Mammary epithelial cell (primary cell): Measurements from ENCODE around the gene FILIP1.

Experiments used
- EZH2 ChIP-seq: IDR thresholded peaks from 2 replicates; pipeline ENCODE4 v1.6.1; 2012; ENCODE audit warnings: low read length, inconsistent platforms, borderline replicate concordance
- TF ChIP-seq, protein P1 (sequence below), 2 donors: IDR thresholded peaks in 1 of 2; conservative IDR thresholded peaks in 1 of 2; 2 replicates each; pipeline ENCODE4 v1.5.1; 2011 to 2012; ENCODE audit warnings: inconsistent platforms in 2 of 2, low read length in 2 of 2, mild to moderate bottlenecking in 2 of 2, control low read depth in 1 of 2, low read depth in 1 of 2; ENCODE audit not compliant: insufficient read depth in 1 of 2; ENCODE audit errors: extremely low read depth in 1 of 2

GRCh38 chr6:75347898-75348610, 145.5 kb downstream of the FILIP1 start:
- TF ChIP-seq EZH2 = no peak
- TF ChIP-seq, protein P1, sequence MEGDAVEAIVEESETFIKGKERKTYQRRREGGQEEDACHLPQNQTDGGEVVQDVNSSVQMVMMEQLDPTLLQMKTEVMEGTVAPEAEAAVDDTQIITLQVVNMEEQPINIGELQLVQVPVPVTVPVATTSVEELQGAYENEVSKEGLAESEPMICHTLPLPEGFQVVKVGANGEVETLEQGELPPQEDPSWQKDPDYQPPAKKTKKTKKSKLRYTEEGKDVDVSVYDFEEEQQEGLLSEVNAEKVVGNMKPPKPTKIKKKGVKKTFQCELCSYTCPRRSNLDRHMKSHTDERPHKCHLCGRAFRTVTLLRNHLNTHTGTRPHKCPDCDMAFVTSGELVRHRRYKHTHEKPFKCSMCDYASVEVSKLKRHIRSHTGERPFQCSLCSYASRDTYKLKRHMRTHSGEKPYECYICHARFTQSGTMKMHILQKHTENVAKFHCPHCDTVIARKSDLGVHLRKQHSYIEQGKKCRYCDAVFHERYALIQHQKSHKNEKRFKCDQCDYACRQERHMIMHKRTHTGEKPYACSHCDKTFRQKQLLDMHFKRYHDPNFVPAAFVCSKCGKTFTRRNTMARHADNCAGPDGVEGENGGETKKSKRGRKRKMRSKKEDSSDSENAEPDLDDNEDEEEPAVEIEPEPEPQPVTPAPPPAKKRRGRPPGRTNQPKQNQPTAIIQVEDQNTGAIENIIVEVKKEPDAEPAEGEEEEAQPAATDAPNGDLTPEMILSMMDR (conservative IDR thresholded peaks at IDR 0.05 in 1 of 2, IDR thresholded peaks at IDR 0.05 in 1 of 2; ENCODE audit: extremely low read depth in 1 of 2, insufficient read depth in 1 of 2, low read depth in 1 of 2, low read length in 2 of 2) = no peak
